KBM-7 (cell line): Measurements from ENCODE around the gene SPEG.
"Not testable (repeated sequence)": the region's sequence is repeated elsewhere in the genome, so short reads cannot be mapped to it uniquely, and the experiment has no call there.

Experiments used
- DNase-seq: peaks from one replicate; pipeline ENCODE4 v3.0.0-alpha.2; 2015
- in situ Hi-C: fragments of 300-500 bp; cut with MboI; formaldehyde crosslinking; loops from 2 replicates; pipeline ENCODE4 v1.14.3; 2020; ENCODE audit warnings: low sequenced_read_pairs, low pct_unique_long_range_greater_than_20kb, mixed read lengths

Gene SPEG

GRCh38 chr2:219404291-219404910 lies 30.2 kb upstream of the SPEG start:
- in situ Hi-C loops, result no loop called here
- no peak for DNase-seq

- in situ Hi-C loops, result no loop called here
- no peak for DNase-seq
These were observed 29.7 kb upstream of the SPEG start for GRCh38 chr2:219404954-219405353.

- DNase-seq, result no peak
- in situ Hi-C loops, result no loop called here
These were observed 29.2 kb upstream of the SPEG start for GRCh38 chr2:219405451-219405850.

- DNase-seq, result no peak
- in situ Hi-C loops, result no loop called here
These were observed 28.4 kb upstream of the SPEG start for GRCh38 chr2:219405958-219406860.

- in situ Hi-C loops, result no loop called here
- DNase-seq, result no peak
These were observed 27.8 kb upstream of the SPEG start for GRCh38 chr2:219406861-219407230.

GRCh38 chr2:219407343-219407742 lies 27.3 kb upstream of the SPEG start:
- DNase-seq, in situ Hi-C loops: not testable (repeated sequence)

GRCh38 chr2:219408204-219408603 lies 26.4 kb upstream of the SPEG start:
- DNase-seq, result no peak
- in situ Hi-C loops, result no loop called here

- in situ Hi-C loops, result no loop called here
- no peak for DNase-seq
These were observed 26.0 kb upstream of the SPEG start for GRCh38 chr2:219408631-219409030.

- in situ Hi-C loops, result no loop called here
- no peak for DNase-seq
These were observed 25.0 kb upstream of the SPEG start for GRCh38 chr2:219409619-219410018.

GRCh38 chr2:219410390-219410789 lies 24.3 kb upstream of the SPEG start:
- no peak for DNase-seq
- in situ Hi-C loops, result no loop called here

GRCh38 chr2:219414857-219415256 lies 19.8 kb upstream of the SPEG start:
- DNase-seq, result no peak
- in situ Hi-C loops, result no loop called here

- DNase-seq, result no peak
- in situ Hi-C loops, result no loop called here
These were observed 18.9 kb upstream of the SPEG start for GRCh38 chr2:219415580-219416234.

- in situ Hi-C loops, result no loop called here
- no peak for DNase-seq
These were observed 18.4 kb upstream of the SPEG start for GRCh38 chr2:219416235-219416602.

- in situ Hi-C loops, result no loop called here
- DNase-seq, result no peak
These were observed 17.7 kb upstream of the SPEG start for GRCh38 chr2:219416938-219417337.

GRCh38 chr2:219417374-219417773 lies 17.3 kb upstream of the SPEG start:
- in situ Hi-C loops, result no loop called here

GRCh38 chr2:219418155-219419011 lies 16.3 kb upstream of the SPEG start, which contains the start of gene DES:
Gene DES (plus strand): TSS chr2:219418377. CDS start chr2:219418463, 86 bp downstream.
- in situ Hi-C loops, result no loop called here

More at GRCh38 chr2:219417374-219417773, 17.3 kb upstream of the SPEG start:
- DNase-seq, result no peak

GRCh38 chr2:219419012-219419324 lies 15.7 kb upstream of the SPEG start:
- DNase-seq, result no peak
- in situ Hi-C loops, result no loop called here

More at GRCh38 chr2:219418155-219419011, 16.3 kb upstream of the SPEG start, which contains the start of gene DES:
- DNase-seq, result no peak

- in situ Hi-C loops, result no loop called here
- DNase-seq, result no peak
These were observed 15.1 kb upstream of the SPEG start for GRCh38 chr2:219419331-219420197.
